Measurements from ENCODE around the gene ADAMTS15. TPM values are rescaled to one million over a fixed set of nuclear protein-coding genes. Genes with fewer than 3 reads are reported as not detected.

The ADAMTS15 gene
- total RNA-seq, 2 donors from 2014 or later = 6.3 to 20.7 TPM

- intact Hi-C loops (cut with DNase I) = loop anchor here in 1 of 2 donors (10.0 kb wide), 1 partner anchor 153 kb away; no protein-coding TSS in a partner anchor
- no peak for DNase-seq (ENCODE audit: low spot score)
Observed at GRCh38 chr11:130451231-130452019, 3.0 kb downstream of the ADAMTS15 start.

GRCh38 chr11:130452176-130452575 lies 3.7 kb downstream of the ADAMTS15 start:
- no peak for DNase-seq (ENCODE audit: low spot score)
- intact Hi-C loops (cut with DNase I) = loop anchor here in 1 of 2 donors (10.0 kb wide), 1 partner anchor 153 kb away; no protein-coding TSS in a partner anchor

DNA sequence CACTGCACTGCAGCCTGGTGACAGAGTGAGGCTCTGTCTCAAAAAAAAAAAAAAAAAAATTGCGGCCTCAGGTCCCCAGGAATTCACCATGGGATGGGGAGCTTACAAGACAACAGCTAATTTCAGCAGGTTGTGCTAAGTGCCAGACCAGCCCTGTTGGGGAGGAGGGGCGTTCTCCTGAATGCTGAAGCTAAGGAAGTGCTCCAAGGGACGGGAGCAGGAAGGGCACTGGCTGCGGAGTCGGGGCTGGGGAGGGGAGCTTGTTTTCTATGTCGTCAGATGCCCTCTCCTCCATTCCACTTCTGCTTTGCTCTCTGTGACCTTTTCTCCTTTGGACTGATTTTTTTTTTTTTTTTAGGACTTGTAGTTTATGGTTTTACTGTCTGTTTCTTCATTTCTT lies 4.5 kb downstream of the ADAMTS15 start:
- no peak for DNase-seq (ENCODE audit: low spot score)
- intact Hi-C loops (cut with DNase I) = loop anchor here in 1 of 2 donors (10.0 kb wide), 1 partner anchor 152 kb away; no protein-coding TSS in a partner anchor

GRCh38 chr11:130454491-130455252 lies 6.2 kb downstream of the ADAMTS15 start:
- intact Hi-C loops (cut with DNase I) = loop anchor here in 1 of 2 donors (10.0 kb wide), 1 partner anchor 150 kb away; no protein-coding TSS in a partner anchor
- no peak for DNase-seq (ENCODE audit: low spot score)

DNA sequence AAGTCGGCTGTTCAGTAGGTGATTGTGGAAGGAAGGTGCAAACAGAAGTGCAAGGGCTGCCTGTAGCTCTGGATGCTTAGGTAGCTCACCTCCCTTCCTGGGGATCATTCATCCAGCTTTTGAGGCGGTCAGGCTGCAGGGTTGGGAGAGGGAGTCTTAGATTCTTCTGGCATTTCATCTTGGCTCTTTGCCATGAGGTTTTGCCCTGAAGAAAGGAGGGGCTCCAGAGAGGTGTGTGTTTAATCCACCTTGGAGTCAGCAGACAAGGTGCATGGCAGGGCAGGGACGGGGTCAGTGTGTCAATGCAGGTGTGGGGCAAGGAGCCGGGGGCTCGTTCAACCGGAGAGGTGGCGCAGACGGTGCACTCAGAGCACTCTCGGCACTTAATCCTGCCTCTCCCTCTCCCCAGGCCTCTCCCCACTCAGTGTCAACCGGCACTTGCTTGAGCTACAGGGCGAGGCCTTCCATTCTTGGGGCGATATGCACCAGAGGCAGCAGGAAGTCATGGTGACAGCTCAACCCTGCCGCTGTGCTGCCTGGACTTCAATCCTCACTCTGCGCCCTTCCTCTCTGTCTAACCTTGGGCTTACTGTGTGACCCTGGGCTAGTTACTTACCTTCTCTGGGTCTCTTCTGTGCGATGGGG lies 7.2 kb downstream of the ADAMTS15 start:
- DNase-seq (ENCODE audit: low spot score) = no peak
- intact Hi-C loops (cut with DNase I) = loop anchor here in 1 of 2 donors (10.0 kb wide), 1 partner anchor 149 kb away; no protein-coding TSS in a partner anchor

GRCh38 chr11:130456286-130456685 lies 7.8 kb downstream of the ADAMTS15 start:
- no peak for DNase-seq (ENCODE audit: low spot score)
- intact Hi-C loops (cut with DNase I) = loop anchor here in 1 of 2 donors (10.0 kb wide), 1 partner anchor 149 kb away; no protein-coding TSS in a partner anchor

DNA sequence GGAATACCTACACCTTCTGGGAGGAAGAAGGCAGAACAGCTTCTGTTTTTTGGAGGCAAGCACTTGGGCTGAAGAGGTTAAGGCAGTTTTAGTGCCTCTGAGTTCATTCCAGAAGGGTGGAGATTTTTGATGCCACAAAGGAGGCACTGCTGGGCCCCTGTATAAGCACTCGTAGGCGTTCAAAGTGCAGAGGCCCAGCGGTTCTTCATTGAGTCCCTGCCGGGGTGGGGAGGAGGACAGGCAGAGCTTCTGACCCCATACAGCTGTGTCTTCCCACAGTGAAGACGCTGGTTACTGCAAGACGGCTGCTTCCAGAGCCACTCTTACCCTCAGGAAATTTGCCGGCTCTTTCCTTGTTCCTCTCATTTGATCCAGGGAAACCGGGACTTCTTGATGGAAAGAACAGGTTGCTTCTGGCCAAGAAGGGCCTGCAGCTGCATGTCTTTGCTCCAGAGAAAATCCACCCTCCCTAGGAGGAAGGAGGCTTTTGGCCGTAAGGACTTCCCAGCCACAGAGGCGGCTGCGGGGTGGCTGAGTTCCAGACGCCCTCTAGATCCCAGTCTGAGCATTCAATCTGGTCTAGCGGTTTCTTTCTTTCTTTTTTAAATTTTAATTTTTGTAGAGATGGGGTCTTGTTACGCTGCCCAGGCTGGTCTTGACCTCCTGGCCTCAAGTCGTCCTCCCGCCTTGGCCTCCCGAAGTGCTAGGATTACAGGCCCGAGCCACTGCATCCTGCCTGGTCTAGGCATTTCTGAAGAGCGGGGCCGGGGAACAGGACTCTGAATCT lies 9.4 kb downstream of the ADAMTS15 start:
- intact Hi-C loops (cut with DNase I) = loop anchor here in 1 of 2 donors (10.0 kb wide), 1 partner anchor 147 kb away; no protein-coding TSS in a partner anchor
- no peak for DNase-seq (ENCODE audit: low spot score)

GRCh38 chr11:130458410-130458729 lies 9.9 kb downstream of the ADAMTS15 start:
- no peak for DNase-seq (ENCODE audit: low spot score)
- intact Hi-C loops (cut with DNase I) = loop anchor here in 1 of 2 donors (10.0 kb wide), 1 partner anchor 146 kb away; no protein-coding TSS in a partner anchor

GRCh38 chr11:130459521-130459920 lies 11.1 kb downstream of the ADAMTS15 start:
- intact Hi-C loops (cut with DNase I) = loop anchor here in 1 of 2 donors (10.0 kb wide), 1 partner anchor 145 kb away; no protein-coding TSS in a partner anchor
- DNase-seq (ENCODE audit: low spot score) = no peak

DNA sequence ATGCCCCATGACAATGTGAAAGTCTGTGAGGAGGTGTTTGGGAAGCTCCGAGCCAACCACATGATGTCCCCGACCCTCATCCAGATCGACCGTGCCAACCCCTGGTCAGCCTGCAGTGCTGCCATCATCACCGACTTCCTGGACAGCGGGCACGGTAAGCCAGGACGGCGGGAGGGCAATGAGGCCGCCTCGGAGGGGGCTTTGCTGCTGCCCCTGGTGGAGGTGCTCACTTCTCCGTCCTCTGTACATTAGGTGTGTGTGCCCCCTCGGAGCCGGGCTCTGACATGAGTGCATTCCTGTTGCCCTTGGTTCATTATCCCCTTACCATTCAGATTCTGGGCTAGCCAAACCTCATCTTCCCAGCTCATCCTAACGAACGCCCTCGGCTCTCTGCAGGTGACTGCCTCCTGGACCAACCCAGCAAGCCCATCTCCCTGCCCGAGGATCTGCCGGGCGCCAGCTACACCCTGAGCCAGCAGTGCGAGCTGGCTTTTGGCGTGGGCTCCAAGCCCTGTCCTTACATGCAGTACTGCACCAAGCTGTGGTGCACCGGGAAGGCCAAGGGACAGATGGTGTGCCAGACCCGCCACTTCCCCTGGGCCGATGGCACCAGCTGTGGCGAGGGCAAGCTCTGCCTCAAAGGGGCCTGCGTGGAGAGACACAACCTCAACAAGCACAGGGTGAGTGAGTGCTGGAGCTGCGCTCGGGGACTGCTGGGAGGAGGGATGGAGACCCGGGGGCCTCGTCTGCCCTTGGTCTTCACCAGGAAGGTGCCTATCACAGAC lies 13.8 kb downstream of the ADAMTS15 start:
- intact Hi-C loops (cut with DNase I) = no loop called here
- no peak for DNase-seq (ENCODE audit: low spot score)

- intact Hi-C loops (cut with DNase I) = no loop called here
- DNase-seq (ENCODE audit: low spot score) = no peak
Observed at GRCh38 chr11:130462931-130463330, 14.5 kb downstream of the ADAMTS15 start.

DNA sequence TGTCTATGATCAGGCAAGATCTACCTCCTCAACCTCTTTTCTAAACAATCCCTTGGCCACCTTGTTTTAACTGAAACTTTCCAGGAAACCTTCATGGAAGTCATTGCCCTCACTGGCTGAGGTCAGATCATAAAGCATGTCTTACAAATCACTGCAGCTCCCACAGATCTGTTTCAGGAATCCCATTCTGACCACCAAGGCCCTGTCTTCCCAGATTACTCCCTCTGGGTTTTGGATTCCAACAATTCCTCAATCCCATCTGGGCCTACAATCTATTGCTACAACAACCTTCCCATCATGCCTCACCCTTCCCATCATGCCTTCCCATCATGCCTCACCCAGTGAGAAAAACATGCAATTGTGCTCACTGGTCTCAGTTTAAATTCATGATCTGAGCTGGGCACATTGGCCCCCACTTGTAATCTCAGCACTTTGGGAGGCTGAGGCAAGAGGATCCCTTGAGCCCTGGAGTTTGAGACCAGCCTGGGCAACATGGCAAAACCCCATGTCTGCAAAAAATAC lies 15.9 kb downstream of the ADAMTS15 start:
- intact Hi-C loops (cut with DNase I) = no loop called here

GRCh38 chr11:130465263-130465662 lies 16.8 kb downstream of the ADAMTS15 start:
- no peak for DNase-seq (ENCODE audit: low spot score)
- intact Hi-C loops (cut with DNase I) = no loop called here

More for the DNA sequence above, 15.9 kb downstream of the ADAMTS15 start:
- DNase-seq (ENCODE audit: low spot score) = no peak

DNA sequence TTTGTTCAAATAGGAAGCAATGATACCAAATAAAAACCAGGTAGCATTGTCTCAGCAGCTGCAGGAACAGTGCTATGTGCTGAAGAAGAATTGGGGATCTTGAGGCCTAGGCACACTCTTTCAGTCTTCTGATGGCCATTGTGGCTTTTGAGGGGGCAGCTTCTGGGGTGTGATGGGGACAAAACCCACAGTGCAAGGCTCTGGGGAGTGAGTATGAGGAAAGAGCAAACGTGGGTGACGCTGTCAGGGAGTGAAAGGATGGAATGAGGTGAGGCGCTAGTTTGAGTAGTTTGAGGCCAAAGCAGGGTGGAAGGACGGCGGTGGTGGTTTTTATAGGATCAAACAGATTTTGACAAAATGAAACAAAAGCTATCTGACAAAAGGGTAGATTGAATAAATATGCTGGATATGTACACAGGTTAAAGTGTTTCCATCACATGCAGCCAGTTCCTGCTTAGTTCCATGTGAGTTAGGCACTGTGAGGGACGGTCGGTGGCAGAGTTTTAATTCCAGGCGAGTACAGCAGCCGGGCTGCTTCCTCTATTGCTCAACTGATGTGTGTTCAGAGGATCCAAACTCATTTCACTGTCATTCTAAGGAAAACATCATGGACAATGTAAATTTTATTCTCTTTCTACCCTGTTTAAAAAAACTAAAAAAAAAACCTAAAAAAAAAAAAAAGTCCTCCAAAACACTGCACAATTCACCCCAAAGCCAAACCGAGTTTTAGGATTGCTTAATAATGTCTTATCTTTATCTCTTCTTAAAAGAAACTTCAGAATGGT lies 18.9 kb downstream of the ADAMTS15 start:
- no peak for DNase-seq (ENCODE audit: low spot score)
- intact Hi-C loops (cut with DNase I) = no loop called here

GRCh38 chr11:130469181-130469580 lies 20.7 kb downstream of the ADAMTS15 start:
- intact Hi-C loops (cut with DNase I) = no loop called here
- DNase-seq (ENCODE audit: low spot score) = no peak

DNA sequence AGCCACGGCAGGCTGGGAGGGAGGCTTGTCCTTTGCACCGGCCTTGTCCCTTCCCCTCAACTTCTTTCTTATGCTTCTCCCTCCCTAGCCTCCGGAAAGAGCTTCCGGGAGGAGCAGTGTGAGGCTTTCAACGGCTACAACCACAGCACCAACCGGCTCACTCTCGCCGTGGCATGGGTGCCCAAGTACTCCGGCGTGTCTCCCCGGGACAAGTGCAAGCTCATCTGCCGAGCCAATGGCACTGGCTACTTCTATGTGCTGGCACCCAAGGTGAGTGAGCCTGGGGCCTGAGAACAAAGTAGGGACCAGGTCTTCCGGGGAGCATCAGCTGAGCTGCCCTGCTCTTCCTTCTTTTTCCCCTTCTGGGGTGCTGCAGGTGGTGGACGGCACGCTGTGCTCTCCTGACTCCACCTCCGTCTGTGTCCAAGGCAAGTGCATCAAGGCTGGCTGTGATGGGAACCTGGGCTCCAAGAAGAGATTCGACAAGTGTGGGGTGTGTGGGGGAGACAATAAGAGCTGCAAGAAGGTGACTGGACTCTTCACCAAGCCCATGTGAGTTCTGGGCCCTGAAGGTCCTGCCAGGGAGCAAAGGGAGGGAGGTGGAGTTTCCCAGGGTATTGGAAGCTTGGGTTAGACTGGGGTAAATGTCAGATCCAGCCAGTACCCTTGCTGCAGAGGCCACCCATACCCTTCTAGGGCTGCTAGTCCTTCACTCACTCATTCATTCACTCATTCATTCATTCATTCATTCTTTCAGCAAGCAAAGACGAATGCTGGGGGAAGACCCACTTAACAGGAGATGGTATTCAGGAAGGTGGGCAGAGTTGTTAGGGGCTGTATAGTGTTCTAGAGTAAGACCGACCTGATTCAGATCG lies 22.6 kb downstream of the ADAMTS15 start:
- no peak for DNase-seq (ENCODE audit: low spot score)
- intact Hi-C loops (cut with DNase I) = no loop called here
